ENCODE measurements around the gene ECM1.

The ECM1 gene

DNA sequence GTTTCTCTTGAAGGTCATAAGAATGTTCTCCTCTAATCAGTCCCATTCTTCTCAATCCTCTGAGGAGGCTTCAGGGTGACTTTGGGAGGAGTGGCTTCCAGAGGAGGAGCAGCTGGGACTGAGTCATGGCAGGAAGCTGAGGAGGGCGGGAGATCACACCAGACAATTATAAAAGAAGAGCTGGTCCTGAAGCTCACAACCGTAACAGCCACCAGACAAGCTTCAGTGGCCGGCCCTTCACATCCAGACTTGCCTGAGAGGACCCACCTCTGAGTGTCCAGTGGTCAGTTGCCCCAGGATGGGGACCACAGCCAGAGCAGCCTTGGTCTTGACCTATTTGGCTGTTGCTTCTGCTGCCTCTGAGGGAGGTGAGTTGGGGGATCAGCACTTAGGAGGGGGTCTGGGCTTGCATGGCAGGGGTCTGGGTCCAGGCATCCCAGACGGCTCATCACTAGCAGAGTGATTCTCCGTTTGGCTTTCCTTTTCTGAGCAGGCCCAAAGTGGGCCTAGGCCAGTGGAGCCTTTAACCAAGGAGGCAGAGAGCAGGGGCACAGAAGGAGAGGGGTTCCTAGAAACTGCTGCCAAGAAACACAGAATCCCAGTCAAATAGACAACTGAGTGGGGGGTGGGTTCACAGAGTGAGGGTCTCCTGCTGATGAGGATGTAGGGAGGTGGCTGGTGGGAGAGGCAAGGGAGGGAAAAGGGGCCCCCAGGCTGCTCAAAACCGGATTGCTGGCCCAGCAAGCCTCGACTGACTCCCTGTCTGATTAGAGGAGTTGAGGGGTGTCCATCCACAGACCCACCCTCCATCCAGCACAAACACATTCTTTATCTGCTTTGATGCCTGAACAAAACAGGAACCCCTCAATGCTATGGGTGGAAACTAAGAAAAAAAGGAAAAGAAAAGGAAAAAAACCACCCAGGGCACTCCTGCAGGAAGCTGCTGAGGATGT lies at the start of gene ECM1:
Gene ECM1 (plus strand): TSS at position 198 of the 953 bp plus-strand sequence. CDS start 101 bp downstream, at position 299.
- no peak for DNase-seq (ENCODE audit: low read depth, low spot score)

DNA sequence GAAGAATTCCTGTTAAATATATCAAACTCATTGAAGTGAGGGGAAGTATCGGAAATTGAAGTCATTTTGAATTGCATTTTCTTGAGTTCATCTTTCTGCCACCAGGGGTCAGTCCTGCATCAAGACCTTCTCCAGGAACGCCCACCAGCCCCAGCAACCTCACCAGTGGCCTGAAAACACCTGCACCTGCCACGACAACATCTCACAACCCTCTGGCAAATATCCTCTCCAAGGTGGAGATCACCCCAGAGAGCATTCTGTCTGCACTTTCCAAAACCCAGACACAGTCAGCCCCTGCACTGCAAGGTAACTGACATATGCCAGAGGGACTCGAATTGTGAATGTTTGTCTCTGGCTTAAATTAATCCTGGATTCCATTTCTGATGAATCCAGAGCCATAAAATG lies 43.5 kb upstream of the ECM1 start:
- peak; percentile 36 for DNase-seq (ENCODE audit: low read depth, low spot score)

DNA sequence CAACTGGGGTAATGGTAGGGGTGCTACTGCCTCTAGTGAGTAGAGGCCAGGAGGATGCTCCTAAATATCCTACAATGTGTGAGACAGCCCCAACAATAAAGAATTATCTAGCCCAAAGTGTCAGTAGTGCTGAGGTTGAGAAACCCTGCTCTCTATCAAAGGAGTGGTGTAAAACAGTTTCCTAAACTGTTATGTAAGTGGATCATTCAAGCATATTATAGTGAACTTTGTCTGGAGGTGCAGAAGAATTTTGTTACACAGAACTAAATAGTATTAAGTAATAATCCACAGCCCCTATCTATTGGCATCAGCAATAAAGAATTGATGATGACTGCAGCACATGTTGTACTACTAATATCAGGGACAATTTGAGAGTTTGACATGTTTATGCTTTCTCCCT lies 40.9 kb upstream of the ECM1 start:
- no peak for DNase-seq (ENCODE audit: low read depth, low spot score)

DNA sequence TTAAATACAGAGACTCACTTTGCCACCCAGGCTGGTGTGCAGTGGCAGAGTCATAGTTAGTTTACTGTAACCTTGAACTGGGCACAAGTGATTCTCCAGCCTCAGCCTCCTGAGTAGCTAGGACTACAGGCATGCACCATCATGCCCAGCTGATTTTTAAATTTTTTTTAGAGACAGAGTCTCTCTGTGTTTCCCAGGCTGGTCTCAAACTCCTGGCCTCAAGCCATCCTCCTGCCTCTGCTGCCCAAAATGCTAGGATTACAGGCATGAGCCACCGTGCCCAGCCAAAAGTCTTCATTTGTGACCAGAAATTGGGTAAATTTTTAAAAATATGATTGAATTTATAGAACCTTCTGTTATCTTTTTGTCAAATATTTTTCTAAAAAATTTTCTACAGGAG lies 38.6 kb upstream of the ECM1 start:
- DNase-seq (ENCODE audit: low read depth, low spot score) = no peak

DNA sequence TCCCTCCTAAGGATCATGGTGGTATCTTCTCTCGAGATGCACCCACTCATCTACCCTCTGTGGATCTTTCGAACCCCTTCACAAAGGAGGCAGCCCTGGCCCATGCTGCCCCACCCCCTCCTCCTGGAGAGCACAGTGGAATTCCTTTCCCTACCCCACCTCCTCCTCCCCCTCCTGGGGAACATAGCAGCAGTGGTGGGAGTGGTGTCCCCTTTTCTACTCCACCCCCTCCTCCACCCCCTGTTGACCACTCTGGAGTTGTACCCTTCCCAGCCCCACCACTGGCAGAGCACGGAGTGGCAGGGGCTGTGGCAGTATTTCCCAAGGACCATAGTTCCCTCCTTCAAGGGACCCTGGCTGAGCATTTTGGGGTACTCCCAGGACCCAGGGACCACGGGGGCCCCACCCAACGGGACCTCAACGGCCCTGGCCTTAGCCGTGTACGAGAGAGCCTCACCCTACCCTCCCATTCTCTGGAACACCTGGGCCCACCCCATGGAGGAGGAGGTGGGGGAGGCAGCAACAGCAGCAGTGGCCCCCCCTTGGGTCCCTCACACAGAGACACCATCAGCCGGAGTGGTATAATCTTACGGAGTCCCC lies 35.2 kb upstream of the ECM1 start:
- no peak for DNase-seq (ENCODE audit: low read depth, low spot score)

DNA sequence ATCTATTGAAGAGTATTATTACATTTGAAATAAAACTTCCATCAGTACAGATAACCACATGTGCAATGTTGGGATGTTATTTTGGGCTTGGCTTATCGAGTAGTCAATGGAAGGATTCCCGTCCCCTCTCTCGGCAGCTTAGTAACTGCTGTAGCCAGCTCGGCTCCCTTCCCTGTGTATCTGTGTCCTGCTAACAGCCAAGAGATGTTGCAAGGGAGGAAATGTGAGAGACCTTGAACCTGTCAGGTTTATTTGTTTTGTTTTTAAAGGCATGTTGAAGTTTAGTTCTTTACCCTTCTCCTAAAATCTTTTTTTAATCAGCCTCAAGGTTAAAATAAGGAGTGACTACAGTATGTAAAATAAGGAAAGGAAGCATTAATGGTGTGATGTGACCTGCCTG lies 34.2 kb upstream of the ECM1 start:
- no peak for DNase-seq (ENCODE audit: low read depth, low spot score)

DNA sequence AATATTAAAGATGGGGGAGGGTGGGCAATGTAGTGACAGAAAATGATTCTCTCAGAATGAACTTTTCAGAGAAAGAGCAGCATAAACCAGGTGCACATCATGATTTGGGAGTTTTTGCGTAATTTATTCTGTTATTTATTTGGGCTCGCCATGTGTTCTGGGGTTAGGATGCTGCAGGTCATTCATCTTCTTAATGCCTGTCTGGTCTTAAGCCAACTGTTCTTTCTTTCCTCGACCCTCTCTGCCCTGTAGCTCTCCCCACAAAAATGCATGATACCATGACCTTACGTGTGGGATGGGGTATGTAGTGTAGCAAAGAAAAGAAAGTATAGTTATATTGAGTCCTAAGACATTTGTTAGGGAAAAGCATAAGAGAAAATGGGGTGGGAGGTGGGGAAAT lies 33.0 kb upstream of the ECM1 start:
- no peak for DNase-seq (ENCODE audit: low read depth, low spot score)

DNA sequence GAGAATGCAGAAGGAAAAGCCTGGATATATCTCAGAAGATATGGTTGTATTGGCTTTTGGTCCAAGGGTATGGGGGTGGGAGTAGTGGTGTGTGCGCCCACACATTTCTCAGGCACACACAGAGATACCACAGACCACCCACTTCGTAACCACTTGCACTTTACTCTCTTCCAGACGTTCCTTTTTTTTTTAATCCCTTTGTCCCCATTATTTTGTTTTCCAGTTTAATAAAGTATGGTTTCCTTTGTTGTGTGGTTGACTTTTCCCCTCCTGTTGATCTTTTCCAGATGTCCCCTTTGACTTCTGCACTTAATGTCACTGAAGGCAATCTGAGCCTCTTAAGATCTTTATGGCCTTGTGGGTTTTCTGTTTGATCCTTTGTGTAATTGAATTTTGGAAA lies 31.2 kb upstream of the ECM1 start:
- DNase-seq (ENCODE audit: low read depth, low spot score) = no peak

DNA sequence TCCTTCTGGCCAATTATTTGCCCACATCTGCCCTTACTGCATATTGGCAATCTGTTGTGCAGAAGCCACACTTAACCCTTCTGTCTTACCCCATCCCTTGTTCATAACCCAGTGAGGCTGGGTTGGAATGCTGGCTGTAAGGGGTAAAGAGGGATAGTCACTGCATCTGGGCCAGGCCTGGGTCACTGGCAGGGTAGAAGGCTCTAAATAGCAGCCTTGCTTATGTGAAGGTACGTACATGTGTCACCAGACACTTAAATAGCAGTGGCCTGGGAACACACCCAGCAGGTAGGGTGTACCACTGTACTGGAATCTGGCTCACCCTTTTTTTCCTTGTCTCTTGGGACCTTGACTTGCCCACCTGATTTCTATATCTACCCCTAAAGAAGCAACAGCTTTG lies 30.6 kb upstream of the ECM1 start:
- DNase-seq (ENCODE audit: low read depth, low spot score) = no peak

DNA sequence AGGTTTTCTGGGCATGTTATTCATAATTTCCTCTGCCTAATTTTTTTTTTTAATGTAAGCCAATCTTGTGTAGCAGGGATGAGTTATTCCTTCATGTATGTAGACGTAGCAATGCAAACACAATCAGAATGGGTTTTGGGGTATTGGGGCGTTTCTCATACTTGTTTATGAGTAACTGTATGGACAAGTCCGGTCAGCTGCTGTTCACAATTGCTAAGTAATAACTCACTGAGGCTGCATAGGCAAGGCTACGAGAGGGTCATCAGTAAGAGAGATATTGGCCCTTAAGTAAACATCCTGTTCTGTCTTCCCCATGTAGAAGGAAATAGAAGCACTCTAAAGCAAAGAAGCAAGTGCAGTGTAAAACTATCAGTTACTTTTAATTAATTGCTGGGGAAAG lies 30.2 kb upstream of the ECM1 start:
- no peak for DNase-seq (ENCODE audit: low read depth, low spot score)

DNA sequence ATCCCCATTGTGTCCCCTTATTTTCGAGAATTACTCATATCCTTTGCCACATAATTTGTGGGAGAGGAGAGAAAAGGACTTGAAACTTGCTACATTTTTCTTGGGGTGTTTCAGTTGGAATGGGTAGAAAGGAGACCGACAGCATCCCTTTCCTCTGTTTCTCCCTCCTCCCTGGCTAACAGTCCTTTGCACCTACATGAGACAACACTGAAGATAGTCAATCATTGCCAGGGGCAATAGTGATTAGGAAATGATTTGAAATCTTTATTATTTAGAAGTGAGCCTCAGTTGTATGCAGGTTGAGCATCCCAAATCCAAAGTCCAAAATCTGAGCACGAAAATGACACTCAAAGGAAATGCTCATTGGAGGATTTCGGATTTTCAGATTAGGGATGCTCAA lies 28.5 kb upstream of the ECM1 start:
- no peak for DNase-seq (ENCODE audit: low read depth, low spot score)

DNA sequence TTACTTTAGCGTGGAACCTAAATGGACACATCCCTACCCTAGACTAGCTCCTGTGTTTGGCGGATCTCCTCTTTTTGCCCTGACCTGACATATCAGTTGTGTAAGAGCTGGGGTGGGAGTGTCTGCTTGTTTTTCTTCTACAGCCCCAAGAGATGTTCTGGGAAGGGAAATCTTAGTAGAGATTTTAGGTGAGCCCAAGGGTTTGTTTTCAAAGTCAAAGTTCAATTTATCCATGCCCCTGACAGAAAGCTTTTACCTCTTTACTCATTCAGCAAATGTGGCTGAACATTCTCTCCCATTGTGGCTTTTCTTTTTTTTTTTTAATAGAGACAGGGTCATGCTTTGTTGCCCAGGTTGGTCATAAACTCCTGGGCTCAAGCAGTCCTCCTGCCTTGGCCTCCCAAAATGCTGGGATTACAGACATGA lies 28.0 kb upstream of the ECM1 start:
- no peak for DNase-seq (ENCODE audit: low read depth, low spot score)

DNA sequence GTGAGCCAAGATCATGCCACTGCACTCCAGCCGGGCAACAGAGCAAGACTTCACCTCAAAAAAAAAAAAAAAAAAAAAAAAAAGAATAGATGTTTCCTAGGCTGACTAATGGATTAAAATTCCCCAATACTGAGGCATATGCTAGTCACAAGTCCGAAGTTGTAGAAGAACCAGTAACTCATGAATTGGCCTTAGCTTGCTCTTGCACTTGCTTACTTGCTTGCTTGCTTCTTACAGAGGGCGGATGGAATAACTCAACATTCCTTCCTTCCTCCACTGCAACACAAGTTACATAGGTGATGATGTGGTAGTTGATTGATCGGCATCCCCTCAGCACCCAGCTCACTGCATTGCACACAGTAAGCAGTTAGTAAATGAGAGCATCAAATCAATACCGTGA lies 23.5 kb upstream of the ECM1 start:
- DNase-seq (ENCODE audit: low read depth, low spot score) = no peak

DNA sequence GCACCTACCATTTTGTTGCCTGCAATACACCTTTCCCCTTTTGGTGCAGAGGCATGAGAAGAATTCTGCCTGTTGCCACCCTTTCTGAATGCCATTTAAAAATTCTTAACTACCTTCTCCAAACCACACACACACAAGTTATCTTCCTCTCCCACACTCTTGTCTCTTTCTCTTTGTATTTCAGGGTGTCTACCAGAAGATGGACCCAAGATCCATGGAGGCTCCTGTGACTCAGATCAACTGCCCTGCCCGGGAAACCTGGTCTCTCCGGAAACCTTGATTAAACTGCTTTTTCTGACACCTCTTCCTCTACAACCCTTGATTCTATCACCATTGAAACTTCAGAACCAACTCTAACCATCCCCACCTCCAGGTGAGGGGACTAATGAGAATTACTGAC lies 23.0 kb upstream of the ECM1 start:
- DNase-seq (ENCODE audit: low read depth, low spot score) = no peak

DNA sequence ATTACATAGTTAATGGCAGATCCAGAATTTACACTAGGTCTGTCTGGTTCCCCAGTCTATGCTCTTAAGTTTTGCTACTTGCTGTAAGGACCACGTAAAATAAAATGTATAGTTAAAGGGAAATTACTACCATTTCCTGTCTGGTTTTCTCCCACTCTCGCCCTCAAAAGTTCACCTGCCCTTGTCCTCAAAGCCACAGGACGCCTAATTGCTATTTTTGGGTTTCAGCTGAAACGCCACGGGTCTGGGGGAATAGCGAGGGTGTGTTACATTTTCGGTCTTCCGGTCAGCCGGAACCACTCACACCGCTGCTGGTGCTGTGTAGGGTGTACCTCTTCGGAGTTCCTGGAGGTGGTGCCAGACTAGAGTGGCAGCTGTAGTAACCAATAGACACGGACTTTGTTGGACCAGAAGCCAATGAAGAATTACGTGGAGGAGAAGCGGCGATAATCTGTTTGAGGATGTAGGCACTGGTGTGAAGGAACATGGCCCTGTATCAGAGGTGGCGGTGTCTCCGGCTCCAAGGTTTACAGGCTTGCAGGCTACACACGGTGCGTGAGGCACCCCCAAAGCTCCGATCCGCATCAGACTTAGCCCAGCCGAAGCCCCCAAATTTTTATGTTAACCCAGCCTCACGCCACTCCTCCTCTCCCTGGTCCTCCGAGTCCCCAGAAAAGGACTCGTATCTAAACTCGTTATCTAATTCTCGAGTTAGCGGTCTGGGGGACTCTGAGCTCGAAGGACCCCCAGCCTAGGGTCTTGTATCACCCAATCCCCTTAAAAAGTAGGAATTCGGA lies 20.7 kb upstream of the ECM1 start, which contains the start of gene TARS2:
Gene TARS2 (plus strand): TSS at position 454 of the 797 bp plus-strand sequence. CDS start 32 bp downstream, at position 486.
- peak; percentile 92 for DNase-seq (ENCODE audit: low read depth, low spot score)

DNA sequence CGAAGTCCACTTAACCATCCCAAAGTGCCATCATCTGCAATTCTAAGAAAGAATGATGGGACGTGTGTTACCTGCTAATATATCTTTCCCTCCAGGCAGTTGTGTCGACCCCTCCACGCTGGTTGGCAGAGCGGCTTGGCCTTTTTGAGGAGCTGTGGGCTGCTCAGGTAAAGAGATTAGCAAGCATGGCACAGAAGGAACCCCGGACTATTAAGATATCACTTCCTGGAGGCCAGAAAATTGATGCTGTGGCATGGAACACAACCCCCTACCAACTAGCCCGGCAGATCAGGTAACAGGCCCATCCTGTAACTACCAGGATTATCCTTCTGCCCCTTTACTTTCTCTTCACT lies 20.2 kb upstream of the ECM1 start:
- no peak for DNase-seq (ENCODE audit: low read depth, low spot score)

DNA sequence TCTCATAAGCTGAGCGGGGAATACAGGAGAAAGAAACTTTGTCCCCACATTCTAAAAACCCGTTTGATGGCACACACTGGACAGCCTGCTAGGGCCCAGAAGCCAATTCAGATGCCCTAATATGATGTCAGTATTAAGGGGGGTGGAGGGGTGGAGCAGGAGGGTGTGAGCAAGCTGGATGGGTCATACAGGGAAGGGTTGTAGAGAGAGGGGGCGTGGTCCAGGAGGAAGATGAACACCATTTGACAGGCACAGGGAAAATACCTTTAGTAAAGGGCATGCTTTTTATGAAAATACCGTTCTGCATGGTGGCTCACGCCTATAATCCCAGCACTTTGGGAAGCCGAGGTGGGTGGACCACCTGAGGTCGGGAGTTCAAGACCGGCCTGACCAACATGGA lies 14.7 kb upstream of the ECM1 start:
- no peak for DNase-seq (ENCODE audit: low read depth, low spot score)

DNA sequence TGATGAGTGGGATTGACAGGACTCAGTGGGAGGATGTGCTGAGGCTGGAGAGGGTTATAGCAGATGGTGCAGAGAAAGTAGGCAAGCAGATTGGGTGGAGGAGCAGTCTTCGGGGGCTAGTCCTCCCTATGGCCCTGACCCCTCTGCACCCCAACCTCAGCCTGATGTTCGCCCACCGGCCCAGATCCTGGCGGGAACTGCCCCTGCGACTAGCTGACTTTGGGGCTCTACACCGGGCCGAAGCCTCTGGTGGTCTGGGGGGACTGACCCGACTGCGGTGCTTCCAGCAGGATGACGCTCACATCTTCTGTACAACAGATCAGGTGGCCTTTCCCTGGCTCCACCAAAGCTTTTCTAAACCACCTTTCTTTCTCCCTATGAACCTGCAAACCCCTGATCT lies 9.6 kb upstream of the ECM1 start:
- no peak for DNase-seq (ENCODE audit: low read depth, low spot score)

DNA sequence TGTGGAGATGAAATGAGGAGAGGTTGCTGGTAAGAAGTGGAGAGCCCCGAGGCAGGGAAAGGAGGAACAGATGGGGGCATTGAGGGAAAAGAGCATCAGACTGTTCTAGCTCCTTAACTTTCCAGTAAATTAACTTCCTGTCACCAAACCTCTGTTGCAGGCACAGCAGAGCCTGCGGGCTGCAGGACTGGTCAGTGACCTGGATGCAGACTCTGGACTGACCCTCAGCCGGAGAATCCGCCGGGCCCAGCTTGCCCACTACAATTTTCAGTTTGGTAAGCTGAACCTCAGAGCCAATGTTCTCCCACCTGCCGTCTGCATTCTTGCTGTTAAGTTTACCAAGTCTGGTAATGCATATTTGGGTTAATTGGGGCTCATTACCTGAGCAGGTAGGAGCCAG lies 2.5 kb upstream of the ECM1 start:
- no peak for DNase-seq (ENCODE audit: low read depth, low spot score)

DNA sequence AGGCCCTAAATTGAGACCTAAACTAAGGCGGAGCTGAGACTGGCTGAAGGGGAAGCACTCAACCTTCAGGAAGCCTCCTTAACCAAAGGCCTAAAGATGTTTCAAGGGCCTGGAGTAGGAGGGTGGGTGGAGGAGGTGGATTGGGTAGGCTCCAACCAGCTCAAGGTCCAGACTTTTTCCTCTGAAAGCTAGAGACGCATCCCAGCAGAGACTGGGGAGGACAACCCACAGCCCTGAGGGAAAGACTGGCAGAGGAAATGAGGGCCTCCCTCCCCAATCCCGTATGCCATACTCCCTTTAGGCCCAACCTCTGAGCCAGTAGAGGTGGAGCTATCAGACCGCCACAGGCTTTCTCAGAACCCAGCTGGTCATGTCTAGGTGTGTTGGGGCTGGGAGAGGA lies 1.1 kb downstream of the ECM1 start:
- no peak for DNase-seq (ENCODE audit: low read depth, low spot score)

DNA sequence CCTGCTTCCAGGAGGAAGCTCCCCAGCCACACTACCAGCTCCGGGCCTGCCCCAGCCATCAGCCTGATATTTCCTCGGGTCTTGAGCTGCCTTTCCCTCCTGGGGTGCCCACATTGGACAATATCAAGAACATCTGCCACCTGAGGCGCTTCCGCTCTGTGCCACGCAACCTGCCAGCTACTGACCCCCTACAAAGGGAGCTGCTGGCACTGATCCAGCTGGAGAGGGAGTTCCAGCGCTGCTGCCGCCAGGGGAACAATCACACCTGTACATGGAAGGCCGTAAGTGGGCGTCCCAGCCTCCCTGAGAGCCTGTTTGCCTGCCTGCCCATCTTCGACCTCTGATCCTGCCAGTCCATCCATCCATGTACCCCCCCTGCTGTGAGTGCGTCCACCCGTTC lies 3.6 kb downstream of the ECM1 start:
- DNase-seq (ENCODE audit: low read depth, low spot score) = no peak

DNA sequence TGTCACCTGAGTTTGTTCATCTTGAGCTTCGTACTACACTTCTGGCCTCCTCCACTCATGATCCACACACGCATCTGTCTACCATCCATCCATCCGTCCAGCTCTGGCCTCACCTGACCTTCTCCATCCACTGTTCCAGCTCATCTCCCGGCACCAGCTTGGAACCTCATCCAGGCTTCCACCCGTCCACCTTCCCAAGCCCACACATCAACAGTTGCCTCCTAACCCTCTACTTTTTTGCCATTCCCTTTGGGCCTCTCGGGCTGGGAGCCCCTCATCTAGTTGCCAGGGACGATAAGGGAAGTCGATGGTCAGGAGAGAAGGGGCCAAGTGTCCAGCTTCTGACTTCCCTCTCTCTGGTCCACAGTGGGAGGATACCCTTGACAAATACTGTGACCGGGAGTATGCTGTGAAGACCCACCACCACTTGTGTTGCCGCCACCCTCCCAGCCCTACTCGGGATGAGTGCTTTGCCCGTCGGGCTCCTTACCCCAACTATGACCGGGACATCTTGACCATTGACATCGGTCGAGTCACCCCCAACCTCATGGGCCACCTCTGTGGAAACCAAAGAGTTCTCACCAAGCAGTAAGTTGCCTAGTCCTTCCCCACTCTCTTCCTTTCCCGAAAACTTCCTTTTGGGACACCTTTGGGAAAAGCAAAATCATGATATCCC lies 4.2 kb downstream of the ECM1 start:
- DNase-seq (ENCODE audit: low read depth, low spot score) = no peak

All from smooth muscle cell of the brain vasculature (primary cell).